GM19467 (cell line): Measurements from ENCODE around the gene ATG2A.

Experiments used
- ATAC-seq: cut with Tn5 transposase; IDR thresholded peaks from one replicate; pipeline ENCODE4 v1.9.1; 2021; ENCODE audit warnings: mild to moderate bottlenecking, moderate library complexity; ENCODE audit not compliant: unreplicated experiment

Gene ATG2A

GRCh38 chr11:64905516-64906313 is 11.3 kb downstream of the ATG2A start:
- ATAC-seq = no peak

DNA sequence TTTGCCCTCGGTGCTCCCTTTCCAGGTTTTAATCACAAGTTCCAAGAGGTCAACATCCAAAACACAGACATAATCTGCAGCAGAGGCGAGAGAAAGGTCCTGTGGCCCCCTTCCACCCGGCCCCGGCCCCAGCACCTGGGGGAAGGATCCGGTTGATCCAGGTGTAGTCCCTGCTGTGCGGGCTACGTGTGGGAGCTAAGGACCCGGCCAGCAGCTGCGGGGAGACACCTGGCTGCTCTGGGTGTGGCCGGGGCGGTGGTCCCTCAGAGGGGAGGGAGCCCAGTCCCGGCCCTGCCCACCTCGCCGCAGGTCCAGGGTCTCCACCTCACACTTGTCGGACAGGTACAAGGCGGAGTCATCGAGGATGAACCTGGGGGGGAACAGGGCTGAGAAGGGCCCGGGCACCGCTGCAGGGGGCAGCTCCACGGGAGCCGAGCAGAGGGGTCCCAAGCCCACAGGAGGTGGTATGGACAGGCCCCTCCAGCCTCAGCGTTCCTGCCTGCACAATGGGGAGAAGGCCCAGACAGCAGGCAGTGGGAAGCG is 13.6 kb downstream of the ATG2A start:
- no peak for ATAC-seq

GRCh38 chr11:64902102-64902900 is 14.7 kb downstream of the ATG2A start:
- no peak for ATAC-seq

GRCh38 chr11:64900774-64901173 is 16.2 kb downstream of the ATG2A start:
- ATAC-seq = no peak

DNA sequence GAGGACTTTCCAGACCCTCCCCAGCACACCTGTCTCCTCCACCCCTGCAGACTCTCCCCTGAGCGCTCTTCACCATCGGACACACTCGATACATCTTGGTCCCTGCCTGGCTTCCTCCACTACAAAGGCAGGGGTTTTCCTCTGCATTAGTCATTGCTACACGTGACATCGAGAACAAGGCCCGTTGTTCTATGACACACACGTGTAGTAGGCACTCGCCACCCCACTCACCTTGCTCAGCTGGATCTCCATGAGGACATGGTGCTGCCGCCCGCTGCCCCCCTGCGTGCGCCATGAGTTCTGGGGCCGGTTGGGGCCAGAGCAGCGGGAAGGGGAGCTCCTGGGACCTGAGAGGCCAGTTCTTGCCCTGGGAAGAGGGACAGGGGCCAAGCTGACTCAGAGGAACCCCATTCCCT is 16.7 kb downstream of the ATG2A start:
- ATAC-seq = no peak

DNA sequence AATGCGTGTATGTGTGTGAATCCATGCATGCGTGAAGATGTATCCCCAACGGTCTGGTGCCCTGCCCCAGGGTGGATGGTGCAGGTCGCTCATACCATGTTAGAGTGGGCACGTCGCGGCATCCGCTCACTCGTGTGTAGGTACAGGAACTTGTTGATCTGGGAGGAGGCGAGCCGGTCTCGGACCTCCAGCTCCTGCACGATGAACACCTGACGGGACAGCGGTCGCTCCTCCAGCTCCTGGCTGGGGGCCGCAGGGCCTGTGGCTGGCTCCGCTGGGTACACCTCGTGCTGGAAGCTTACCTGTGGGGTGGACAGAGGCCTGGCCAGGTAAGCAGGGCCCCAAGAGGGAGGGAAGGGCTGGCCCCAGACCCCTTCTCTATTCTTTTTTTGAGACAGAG is 18.5 kb downstream of the ATG2A start:
- no peak for ATAC-seq

GRCh38 chr11:64898076-64898445 is 18.9 kb downstream of the ATG2A start:
- ATAC-seq = no peak

DNA sequence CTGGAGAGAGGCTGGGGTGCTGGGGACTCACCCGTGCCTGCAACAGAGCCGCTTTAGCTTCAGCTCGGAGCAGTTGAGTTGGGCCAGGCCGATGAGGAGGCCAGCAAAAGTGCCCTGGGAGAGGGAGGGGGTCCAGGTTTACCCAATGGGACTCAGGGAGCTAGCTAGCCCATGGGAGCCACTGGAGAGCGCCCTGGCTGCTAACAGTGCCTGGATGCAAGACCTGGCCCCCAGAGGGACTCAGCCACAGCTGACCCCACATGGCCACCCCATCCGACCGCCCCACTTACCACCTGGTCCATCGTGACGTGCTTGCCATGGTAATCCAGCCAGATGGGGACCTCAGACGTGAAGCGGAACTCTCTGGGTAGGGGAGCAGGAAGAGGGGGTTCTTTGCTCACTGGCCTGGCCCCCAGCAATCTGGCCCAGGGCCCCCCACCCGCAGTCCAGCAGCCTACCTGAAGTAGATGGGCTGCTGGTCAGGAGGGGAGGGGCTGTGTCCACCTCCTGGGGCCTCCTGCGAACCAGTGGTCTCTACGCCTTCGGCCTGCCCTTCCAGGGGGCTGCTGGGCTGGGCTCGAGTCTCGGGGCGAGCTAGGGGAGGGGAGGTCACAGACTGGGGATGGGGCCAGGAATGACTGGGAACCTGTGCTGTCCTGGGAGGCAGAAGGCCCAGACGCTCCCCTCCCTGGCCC is 19.5 kb downstream of the ATG2A start:
- no peak for ATAC-seq

DNA sequence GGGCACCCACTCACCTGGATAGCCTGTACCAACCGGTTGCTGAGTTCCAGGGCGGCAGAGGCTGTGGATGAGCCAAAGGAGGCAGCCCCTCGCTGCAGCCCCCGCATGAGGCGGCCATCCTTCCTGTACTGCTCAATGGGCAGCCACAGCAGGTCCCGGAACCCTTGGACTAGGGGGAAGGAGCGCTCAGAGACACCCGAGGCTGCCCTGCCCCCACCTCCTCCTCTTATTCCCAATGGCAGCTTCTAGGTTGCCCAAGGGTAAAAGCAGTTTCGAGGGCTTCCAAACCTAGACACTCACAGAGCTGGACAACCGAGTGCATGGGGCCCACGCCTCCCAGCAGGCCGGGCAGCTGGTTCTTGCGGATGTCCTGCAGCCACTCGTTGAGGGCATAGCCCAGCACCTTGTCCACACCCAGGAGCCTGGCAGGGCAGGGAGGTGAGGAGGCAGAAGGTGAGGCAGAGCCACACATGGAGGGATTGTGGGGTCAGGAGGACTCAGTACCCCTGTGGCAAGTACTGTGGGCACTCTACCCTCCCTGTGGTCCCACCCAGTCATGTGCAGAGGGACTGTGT is 20.5 kb downstream of the ATG2A start:
- no peak for ATAC-seq

- ATAC-seq = no peak
Observed at GRCh38 chr11:64894812-64895452, 22.1 kb downstream of the ATG2A start.

DNA sequence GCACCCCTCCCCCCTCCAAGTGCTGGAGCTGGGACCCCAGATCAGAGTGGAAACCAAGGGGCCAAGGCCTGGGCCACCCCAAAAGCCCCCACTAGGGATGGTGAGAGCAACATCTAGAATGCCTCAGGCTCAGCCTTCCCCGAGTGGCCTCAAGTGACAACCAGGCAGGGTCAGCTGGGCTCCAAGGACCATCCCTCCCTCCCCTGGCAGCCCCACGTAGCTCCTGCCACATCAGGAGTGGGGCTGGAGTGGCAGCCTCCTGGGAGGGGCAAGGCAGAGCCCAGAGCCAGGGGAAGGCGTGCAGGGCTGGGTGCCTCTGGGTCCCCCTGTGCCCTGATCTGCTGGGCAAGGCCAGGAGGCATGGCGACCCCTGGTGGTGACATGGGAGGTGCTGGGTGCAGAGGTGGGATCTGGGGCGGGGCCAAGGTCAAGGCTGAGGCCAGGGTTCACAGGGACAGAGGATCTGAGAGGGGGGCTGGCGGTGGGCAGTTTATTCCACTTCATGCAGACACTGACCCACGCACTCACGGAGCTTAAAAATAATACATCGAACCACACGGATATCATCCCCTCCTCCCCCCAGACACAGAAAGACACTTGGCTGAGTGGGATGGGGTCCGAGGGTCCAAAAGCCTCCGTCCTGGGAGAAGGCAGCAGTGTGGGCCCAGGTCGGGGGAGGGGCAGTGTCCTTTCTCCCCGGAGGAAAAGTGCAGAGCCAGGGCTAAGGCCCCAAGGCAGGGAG is 22.8 kb downstream of the ATG2A start:
- peak; percentile 51 for ATAC-seq

DNA sequence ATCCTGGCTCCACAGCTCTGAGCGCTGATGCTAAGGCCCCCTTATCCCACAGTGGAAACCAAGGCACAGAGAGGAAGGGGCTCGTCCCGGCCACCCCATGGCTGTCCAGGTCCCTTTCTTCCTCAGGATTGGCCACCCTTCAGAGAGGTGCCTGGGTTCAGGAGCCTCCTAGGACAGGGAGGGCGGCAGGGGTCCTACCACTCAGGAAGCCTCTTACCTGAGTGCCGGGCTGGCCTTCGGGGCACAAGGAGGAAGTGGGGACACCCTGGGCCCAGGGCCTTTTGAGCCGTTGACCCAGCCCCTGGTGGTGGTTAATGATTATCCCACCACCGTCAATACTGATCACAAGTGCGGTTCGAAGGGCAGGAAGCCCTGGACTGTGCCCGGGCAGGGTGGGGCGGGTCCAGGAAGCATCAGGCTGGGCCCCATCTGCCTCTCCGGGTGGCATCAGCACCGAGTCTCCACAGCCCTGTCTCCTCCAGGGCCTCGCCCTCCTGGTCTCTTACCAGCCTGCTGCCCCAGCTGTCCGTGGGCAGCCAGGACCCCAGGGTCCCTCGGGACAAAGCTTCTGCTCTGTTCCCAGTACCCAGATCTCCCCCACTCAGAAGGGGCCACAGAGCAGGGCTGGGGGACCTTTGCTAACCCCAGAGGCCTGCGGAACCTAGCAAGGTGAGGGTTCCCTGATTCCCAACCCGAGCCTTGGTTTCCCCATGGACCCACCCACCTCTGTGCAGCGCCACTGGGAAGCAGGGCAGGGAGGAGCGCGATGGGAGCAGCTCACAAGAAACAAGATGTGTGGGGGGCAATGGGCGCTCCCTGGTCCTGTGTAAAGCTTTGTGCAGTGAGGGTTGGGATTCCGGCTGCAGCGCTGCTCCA is 23.6 kb downstream of the ATG2A start:
- ATAC-seq = no peak

- no peak for ATAC-seq
Observed at GRCh38 chr11:64892838-64893193, 24.2 kb downstream of the ATG2A start.

GRCh38 chr11:64892411-64892831 is 24.6 kb downstream of the ATG2A start:
- ATAC-seq = no peak

- no peak for ATAC-seq
Observed at GRCh38 chr11:64891880-64892279, 25.1 kb downstream of the ATG2A start.

DNA sequence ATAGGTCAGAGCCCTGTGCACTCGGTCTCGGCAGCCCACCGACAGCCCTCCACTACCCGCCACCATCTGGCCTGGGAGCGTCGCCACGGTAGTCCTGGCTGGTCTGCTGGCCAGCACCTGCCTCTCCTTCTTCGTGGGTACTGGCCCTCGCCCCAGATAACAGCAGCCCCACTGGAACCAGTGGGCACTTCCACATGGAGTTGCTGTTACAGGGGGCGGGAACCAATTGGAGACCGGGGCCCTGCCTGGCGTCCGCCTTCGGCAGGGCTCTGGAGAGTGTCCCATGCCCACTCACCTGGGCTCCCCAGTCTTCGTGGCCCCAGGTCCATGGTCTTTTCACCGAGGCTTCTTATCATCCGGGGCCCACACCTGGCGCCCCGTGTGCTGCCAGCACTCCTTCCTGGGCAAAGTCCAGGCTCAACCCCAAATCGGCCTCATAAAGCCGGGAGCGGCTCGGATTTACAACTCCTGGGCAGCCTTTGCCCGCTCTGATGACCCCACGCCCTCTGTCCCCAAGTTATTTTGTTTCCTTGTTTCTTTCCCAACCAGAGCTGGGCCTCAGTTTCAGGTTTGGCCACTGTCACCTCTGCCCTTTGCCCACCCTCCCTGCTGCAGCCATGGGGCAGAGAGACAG is 25.7 kb downstream of the ATG2A start:
- ATAC-seq = no peak

DNA sequence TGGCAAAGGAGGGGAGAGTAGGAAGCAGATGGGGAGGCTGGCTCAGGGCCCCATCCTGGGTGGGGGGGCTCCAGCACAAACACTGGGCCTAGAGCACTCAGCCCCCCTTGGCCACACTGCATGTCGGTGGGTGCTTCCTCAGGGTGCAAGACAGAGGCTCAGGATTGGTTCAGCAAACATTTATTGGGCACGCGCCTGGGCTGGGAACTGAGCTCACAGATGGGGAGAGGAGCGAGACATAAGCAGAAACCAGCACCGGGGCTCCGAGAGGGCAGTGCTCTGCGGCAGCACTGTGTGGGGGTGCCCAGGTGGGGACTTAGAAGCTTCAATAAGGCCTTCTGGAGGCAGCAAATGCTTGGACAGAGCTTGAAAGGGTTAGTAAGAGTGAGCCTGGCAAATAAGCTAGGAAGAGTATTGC is 26.5 kb downstream of the ATG2A start:
- ATAC-seq = no peak

DNA sequence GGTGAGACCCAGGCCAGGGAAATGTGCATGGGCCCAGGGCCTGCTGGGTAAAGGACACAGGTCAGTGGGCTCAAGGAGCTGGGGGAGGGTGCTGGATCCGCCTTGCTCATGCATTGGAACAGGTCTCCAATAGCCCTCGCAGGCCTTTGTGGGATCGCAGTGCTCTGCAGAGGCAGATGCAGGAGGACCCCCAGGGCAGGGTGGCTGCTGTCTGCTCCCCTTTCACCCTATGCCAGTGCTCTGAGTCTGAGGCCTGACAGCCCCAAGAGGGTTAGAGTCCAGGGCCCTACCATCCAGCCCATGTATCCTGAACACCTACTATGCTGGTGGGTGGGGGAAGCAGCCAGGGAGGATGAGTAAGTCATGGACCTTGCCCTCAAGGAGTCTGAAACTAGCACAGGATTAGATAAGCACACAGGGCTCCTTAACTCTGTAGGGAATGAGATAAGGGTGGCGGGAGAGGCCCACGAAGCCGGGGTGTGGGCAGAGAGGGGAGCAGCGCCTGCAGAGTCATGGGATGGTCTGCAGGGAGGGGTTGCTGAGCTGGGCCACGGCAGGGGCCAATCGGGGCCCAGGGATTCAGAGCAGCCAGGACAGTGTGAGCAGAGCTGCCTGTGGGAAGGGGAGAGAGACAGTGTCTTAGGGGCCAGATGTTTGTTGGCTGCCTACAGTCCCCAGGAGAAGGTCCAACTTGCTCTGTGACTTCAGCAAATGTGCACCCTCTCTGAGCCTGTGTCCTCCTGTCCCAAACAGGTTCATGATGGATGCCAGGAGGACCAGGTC is 28.1 kb downstream of the ATG2A start:
- ATAC-seq = no peak
